H4 (cell line): Measurements from ENCODE around the gene SLC6A18. TPM values are rescaled to one million over a fixed set of nuclear protein-coding genes. Genes with fewer than 3 reads are reported as not detected.

ENCODE experiments used
- DNase-seq: peaks from one replicate; pipeline ENCODE4 v3.0.0-alpha.2; 2015; ENCODE audit warnings: low spot score
- total RNA-seq: library from RNA; depleted of rRNA; stranded (reverse); fragments of >200 nt; shearing (Covaris generic); gene quantifications from 2 replicates; pipeline ENCODE4 v1.2.3, GENCODE V29; 2014

SLC6A18 gene
- total RNA-seq, 1 experiment from 2014 or later: not detected

DNA sequence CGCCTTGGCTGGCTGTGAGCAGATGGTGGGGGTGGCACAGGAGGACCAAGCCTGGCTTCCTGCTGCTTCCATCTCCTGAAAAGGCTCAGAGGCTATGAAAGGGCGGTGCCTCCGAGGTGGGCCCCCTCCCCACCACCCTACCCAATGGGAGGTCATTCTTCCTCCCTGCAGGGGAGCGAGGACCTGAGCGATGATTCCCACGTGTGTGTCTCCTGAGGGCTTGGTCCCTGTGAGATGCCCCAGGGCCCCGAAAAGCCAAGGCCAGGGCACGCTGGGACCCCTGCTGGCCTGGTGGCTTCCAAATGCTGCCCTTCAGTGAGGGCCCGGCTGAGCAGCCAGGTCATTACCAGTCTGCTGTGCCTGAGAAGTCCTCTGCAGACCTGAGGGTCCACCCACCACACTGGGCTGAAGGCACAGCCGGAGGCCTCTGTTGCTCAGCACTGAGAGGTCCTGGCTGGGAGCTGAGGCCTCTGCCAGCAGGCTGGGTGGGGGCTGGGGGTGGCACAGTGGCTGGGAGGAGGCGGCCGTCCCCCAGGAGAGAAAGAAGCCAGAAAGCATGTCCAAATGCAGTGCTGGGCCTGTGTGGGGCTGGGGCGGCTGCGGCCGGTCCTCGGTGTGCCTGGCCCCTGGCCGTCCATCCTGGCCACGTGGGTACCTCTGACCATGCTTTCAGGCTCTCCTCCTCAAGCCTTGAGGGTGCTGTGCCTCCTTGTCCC is 37.8 kb upstream of the SLC6A18 start:
- DNase-seq: no peak

DNA sequence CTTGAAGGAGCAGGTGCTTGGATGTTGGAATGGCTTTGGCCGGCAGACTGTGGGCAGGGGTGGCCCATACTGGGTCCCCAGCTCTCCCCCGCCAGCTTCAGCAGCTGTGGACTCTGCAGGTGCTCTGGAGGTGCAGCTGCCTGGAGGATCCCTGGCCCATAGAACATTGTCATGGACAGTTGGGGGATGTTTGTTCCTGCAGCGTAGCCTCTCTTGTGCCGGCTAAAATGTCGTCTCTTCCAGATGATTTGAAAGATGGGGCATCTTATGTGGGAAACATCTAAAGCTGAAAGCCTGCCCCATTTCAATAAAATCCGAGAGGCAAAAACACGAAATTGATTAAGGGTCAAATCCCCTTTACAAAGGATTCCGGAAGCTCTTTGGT is 37.2 kb upstream of the SLC6A18 start:
- no peak for DNase-seq

DNA sequence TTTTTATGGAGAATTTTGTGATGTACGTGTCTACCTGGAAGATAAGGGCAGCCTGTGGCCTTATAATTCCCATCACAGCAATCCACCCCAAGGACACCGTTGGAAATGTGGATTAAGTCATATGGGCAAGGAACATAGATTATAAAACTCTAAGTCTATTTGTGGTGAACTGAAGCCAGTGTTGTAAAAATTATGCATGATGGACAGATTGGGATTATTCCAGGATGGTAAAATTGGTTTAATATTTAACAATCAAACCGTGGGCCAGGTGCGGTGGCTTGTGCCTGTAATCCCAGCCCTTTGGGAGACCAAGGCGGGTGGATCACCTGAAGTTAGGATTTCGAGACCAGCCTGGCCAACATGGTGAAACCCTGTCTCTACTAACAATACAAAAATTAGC is 36.7 kb upstream of the SLC6A18 start:
- DNase-seq: no peak

DNA sequence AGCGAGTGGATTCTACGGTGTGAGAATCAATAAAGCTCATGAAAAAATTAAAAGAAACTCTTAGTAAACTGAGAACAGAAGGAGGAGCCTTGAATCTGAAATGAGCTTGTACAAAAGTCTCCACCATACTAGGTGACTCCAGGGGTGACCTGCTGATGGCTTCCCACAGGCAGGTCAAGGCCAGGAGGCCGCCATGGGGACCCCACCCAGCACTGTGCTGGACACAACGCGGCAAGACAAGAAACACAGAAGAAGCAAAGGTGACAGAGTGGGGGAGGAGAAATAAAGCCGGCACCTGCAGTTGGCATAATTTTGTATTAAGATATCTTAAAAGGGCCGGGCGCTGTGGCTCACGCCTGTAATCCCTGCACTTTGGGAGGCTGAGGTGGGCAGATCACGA is 35.9 kb upstream of the SLC6A18 start:
- no peak for DNase-seq

DNA sequence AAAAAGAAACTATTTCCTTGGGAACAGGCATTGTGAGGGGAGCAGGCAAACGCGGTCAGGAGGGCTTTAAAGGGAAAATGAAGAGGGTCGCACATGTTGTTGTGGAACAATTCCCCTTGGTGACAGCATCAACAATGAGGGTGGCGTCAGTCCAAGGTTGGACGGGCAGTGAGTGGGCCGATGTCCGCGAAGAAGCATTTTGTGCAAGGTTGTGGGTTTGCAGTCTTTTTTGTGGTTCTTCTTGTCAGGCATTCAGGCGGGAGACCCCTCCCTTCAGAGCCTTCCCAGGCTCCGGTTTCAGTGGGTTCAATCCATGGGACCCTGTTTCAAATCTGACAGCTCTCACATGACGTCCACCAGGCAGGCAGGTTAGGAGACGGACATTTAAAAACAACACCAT is 34.9 kb upstream of the SLC6A18 start:
- DNase-seq: no peak

DNA sequence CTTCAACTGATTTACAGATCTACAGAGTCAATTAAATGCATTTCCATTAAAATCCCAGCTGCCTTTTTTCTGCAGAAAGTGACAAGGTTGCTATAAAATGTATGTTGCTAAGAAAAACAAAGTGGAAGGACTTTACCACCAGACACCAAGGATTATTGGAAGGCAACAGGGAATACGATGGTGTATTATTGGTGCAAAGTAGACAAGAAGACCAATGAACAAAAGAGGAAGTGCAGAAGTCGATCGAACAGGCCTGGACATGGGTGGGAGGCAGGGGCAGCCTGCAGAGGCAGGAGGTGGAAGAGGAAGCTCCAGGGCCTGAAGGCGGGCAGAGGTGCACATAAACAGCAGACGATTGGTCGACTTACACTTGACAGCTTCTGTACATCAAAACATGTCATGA is 34.3 kb upstream of the SLC6A18 start:
- no peak for DNase-seq

DNA sequence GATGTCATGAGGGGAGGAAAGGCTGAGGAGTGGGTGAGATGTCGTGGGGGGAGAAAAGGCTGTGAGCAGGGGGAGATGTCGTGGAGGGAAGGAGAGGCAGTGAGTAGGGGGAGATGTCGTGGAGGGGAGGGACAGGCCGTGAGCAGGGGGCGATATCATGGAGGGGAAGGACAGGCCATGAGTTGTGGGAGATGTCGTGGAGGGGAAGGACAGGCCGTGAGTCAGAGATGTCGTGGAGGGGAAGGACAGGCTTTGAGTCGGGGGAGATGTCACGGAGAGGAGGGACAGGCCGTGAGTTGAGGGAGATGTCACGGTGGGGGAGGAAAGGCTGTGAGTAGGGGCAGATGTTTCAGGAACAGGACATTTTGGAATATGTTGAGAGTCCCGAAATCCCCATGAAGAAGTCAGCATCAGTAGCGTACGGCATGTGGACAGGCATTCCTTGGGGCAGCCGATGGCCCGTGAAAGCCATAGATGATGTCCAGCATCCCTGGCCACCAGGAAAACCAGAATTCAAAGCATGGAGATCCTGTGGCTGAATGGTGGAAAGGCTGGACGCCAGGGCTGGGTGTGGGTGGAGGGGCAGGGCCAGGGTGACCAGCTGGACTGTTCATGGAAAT is 32.1 kb upstream of the SLC6A18 start:
- DNase-seq: no peak

DNA sequence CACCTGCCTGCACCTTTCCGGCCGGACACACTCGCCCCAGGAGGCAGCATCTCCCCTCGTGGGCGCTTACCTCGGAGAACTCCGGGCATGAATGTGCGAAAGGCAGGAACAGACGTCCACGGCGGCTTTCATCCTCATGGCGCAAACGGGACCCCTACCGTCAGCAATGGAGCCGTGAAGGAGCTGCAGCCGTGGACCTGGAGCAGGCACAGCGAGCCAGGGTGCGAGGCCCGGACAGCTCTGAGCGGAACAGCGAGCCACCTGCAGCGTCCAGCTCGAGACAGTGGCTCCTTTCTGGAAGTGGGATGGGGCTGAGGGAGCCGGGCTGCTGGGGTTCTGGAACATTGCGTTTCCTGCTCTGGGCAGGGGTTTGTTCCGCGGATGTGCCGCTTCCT is 31.6 kb upstream of the SLC6A18 start:
- DNase-seq: no peak

DNA sequence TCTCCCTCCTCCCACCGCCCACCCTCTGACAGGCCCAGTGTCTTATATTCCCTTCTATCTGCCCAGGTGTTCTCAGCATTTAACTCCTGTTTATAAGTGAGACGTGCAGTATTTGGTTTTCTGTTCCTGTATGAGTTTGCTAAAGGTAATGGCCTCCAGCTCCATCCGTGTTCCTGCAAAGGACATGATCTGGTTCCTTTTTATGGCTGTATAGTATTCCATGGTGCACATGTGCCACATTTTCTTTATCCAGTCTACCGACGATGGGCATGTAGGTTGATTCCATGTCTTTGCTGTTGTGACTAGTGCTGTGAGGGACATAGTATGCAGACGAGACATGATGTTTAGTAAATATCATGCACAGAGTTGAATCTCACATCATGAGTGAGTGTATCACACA is 30.8 kb upstream of the SLC6A18 start:
- no peak for DNase-seq

DNA sequence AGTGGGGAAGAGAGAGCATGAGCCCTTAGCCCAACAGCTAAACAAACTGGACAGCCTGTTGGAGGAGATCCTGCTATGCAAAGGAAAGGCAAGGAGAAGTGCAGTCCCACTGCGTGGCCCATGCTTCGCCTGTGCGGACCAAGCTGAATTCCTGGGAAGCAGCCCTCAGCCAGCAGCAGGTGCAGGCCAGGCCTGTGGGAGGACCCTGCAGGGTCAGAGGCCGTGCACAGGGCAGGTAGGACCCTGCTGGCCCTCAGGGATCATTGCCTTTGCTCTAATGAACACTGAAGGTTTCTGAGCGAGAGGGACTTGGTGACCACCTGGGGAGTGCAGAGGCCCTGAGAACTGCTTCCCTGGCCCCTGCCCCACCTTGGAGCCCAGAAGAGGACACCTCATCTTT is 29.7 kb upstream of the SLC6A18 start:
- no peak for DNase-seq

DNA sequence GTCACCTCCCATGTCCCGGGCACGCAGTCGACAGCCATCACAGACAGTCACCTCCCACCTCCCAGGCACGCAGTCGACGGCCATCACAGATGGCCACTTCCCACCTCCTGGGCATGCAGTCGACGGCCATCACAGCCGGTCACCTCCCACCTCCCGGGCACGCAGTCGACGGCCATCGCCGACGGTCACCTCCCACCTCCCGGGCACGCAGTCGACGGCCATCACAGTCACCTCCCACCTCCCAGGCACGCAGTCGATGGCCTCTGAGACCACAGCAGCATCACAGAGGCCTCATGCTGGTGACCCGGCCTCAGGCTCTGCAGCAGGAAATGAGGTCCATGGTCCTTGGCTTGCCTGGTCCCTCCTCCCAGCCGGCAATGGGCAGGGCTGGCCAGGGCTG is 29.3 kb upstream of the SLC6A18 start:
- DNase-seq: no peak

DNA sequence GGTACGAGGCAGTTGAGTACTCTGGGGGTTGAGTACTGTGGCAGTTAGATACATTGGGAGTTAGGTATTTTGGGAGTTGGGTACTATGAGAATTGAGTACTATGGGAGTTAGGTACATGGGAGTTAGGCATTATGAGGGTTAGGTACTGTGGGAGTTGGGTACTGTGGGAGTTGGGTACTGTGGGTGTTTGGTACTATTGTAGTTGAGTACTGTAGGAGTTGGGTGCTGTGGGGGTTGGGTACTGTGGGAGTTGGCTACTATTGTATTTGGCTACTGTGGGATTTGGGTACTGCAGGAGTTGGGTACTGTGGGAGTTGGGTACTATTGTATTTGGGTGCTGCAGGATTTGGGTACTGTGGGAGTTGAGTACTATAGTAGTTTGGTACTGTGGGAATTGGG is 28.6 kb upstream of the SLC6A18 start:
- no peak for DNase-seq

DNA sequence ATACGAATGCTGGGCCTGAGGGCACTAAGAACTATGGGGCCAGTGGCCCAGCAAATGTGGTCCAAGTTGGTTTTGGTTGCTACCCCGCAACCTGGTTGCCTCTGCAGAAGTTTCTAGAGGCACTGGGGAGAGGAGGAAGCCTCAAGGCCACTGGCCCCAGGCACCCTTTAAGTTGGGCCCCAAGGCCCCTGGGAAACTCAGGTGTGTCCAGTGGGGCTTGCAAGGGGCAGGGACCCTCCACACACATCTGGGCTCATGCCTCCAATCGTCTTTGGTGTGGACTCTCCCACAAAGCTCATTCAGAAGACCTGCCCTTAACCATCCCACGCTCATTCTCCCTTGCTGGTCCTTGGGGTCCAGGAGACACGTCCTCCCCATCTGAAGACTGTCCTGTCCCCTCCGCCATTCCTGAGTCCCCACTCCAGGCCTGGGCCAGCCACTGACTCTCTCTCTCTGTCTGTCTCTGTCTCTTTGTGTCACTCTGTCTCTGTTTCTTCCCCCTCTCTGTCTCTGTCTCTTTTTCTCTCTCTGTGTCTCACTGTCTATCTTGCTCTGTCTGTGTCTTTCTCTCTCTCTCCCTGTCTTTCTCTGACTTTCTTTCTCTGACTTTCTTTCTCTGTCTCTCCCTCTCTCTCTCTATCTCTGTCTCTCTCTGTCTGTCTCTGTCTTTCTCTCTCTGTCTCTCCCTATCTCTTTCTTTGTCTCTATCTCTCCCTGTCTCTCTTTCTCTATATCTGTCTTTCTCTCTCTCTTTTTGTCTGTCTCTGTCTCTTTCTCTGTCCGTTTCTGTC is 27.1 kb upstream of the SLC6A18 start:
- DNase-seq: no peak

DNA sequence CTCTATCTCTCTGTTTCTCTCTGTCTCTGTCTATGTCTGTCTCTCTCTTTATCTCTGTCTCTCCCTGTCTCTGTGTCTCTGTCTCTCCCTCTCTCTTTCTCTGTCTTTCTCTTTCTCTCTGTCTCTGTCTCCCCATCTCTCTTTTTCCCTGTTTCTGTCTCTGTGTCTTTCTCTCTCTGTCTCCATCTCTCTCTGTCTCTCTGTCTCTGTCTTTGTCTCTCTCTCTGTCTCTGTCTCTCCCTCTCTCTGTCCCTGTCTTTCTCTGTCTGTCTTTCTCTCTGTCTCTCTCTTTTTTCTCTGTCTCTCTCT is 25.9 kb upstream of the SLC6A18 start:
- no peak for DNase-seq

DNA sequence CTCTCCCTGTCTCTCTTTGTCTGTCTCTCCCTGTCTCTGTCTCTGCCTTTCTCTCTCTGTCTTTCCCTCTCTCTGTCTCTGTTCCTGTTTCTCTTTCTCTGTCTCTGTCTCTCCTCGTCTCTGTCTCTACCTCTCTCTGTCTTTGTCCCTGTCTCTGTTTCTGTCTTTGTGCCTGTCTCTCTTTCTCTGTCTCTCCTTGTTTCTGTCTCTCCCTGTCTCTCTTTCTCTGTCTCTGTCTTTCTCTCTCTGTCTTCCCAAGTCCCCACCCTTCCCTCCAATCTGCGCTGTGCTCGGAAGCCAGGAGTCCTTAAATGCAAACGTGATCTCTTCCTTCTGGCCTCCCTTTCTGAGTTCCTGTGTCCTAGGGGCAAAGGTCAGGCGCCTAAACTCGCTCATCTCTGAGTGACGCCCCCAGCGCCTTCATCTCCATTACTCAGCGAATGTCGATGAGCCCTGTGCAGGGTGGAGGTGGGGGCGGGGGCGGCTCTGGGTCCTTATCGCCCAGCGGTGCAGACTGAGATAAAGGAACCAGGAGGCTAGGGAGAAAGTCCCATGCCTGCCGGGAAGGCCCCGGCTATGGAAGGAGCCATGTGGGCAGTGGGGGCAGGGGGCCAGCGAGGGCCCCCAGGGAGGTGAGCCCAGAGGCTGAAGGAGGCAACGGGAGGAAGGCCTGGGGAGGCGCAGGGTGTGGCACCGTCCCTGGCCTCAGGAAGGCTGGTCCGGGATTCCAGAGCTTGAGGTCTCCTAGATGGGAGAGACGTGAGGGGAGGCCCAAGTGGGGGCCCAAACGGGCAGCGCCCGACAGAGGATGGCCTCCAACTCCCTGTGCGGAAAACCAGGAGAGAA is 25.3 kb upstream of the SLC6A18 start:
- DNase-seq: no peak

DNA sequence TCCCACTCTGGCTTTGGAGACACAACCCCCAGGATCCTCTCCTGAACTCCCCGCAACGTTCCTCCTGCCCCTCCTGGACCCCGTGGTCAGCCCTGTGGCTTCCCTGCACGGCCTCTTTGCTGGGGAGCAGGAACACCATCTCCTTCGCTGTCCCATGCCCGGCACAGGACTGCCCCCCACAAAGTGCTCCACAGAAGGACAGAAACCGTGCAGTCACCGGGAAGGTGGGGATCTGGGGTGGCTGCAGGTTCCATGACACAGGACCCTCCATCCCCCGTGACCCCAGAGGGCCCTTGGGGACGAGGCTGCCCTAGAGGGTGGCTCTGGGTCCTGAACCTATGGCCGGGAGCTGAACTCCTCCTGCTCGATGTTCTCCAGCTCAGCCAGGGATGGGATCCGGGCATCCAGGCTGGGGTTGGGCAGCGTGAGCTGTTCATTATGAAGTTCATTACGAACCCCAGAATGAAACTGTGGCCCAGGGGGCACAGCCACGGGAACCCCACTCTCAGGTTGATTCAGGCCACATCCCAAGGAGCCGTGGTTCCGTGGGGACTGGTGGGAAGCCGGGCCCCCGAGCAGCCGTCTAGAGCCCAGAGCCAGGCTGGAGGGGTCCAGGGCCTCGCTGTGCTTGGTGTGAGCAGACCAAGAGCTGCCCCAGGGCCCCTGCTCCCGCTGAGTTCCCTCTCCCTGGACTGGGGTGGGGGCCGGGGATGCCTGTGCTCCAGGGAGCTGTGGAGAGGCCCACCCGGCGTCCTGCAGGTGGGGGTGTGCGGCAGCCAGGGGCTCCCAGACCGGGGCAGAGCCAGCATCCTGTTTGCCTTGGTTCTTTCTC is 24.5 kb upstream of the SLC6A18 start:
- DNase-seq: no peak

DNA sequence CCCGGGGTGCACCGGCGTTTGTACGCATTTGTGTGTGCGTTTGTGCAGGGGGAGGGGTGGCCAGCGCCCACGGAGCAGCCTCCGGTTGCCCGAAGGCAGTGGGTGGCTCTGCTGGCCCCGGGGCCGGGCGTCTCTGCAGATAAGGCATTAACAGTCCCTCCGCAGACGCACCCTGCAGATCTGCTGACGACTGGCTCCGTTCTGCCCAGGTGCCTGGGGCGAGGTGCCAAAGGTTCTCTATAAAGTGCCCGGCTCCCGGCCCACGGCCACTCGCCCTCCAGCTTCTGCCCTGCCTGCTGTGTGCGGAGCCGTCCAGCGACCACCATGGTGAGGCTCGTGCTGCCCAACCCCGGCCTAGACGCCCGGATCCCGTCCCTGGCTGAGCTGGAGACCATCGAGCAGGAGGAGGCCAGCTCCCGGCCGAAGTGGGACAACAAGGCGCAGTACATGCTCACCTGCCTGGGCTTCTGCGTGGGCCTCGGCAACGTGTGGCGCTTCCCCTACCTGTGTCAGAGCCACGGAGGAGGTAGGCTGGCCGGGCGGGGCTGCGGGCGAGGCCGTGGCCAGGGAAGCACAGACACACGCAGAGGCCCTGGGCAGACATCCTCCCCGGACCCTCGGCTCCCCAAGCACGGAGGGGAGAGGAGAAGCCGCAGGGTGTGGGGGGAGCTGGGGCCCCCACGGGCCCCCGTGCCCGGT is 23.7 kb upstream of the SLC6A18 start, which contains the start of gene SLC6A19:
Gene SLC6A19 (plus strand): TSS at position 269 of the 699 bp plus-strand sequence. CDS start 56 bp downstream, at position 325.
- DNase-seq: no peak

DNA sequence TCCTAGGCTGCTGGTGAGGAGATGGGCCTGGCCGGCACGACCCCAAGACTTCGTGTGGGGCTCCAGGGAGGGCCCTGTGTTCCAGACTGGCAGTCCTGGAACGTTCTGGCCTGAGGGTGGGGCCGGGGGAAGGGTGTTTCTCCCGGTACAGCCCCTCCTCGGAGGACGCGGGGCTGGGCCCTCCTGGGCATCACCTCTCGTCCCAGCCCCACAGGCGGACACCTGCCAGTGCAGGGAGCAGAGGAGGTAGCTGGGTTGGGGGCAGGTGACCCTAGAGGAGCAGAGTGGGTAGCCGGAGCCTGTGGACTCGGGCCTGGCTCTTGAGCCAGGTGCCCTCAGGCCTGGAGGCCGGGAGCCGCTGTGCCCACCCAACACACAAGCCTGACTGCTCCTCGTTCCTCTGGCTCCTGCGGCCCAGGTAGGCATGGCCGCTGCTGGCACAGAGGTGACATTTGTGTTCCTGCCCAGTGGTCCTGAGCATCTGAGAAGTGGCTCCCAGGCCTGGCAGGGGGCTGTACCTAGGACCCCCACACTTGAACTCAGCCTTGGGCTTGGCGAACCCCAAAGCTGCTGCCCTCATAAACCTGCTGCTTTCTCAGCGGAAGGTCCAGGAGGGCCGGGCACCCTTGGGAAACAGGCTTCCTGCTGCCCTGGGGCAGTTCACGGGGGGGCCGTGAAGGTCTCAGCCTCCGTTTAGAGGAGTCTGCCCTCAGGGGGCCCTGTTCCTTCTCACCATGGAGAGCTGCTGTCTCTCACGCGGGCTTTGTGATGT is 23.0 kb upstream of the SLC6A18 start:
- no peak for DNase-seq

DNA sequence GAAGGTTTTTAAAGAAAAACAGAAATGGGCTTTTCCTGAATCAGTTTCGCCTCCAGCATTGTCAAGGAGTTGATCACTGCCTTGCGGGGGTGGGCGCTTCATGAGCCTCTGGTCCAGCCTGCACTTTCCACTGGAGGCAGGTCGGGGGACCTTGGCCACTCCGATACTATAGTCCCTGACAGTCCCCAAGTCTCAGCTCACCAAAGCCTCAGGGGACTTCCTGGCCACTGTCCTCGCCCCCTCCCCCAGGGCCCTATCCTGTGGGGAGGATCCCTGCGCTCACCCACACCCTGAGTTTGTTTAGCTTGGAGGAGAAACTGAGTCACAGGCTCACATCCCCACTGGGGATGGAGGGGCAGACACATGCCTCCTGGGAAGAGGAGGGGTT is 22.4 kb upstream of the SLC6A18 start:
- no peak for DNase-seq
